ENCODE results near the gene GRIN2A.

- TF ChIP-seq CTCF (IDR thresholded peaks at IDR 0.05): no peak
- no peak for TF ChIP-seq POLR2A (IDR thresholded peaks at IDR 0.05)
- TF ChIP-seq EP300 (IDR thresholded peaks at IDR 0.05): no peak
Observed at GRCh38 chr16:9980981-9981380, 201.2 kb downstream of the GRIN2A start.
